SU-DHL-6 (cell line): Measurements from ENCODE around the gene ZNF669.

Experiments used
- EZH2phosphoT487 ChIP-seq: fragments of 200-600 bp; sonication (generic), shearing (Covaris generic); conservative IDR thresholded peaks from 2 replicates; pipeline ENCODE4 v1.6.1; 2018; ENCODE audit warnings: mild to moderate bottlenecking, antibody characterized with exemption, low read length, moderate library complexity, mixed read lengths
- TF ChIP-seq, protein P1 (sequence below): fragments of 200-600 bp; sonication (generic); IDR thresholded peaks from one replicate; pipeline ENCODE4 v1.5.1; 2017; ENCODE audit warnings: antibody characterized with exemption, mild to moderate bottlenecking, low read length, moderate library complexity; ENCODE audit not compliant: insufficient read depth, poor library complexity, severe bottlenecking

- TF ChIP-seq, protein P1, sequence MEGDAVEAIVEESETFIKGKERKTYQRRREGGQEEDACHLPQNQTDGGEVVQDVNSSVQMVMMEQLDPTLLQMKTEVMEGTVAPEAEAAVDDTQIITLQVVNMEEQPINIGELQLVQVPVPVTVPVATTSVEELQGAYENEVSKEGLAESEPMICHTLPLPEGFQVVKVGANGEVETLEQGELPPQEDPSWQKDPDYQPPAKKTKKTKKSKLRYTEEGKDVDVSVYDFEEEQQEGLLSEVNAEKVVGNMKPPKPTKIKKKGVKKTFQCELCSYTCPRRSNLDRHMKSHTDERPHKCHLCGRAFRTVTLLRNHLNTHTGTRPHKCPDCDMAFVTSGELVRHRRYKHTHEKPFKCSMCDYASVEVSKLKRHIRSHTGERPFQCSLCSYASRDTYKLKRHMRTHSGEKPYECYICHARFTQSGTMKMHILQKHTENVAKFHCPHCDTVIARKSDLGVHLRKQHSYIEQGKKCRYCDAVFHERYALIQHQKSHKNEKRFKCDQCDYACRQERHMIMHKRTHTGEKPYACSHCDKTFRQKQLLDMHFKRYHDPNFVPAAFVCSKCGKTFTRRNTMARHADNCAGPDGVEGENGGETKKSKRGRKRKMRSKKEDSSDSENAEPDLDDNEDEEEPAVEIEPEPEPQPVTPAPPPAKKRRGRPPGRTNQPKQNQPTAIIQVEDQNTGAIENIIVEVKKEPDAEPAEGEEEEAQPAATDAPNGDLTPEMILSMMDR = no peak
- TF ChIP-seq EZH2phosphoT487 = no peak
These were observed 11.4 kb upstream of the ZNF669 start for GRCh38 chr1:247115545-247115944.
